Stimulated activated CD8-positive, alpha-beta memory T cell treated with anti-CD3 and anti-CD28 coated beads, Interleukin-12 subunit alpha, Interleukin-12 subunit beta, amount 100 ng/mL, for 1 hour (primary cell): ENCODE measurements around the gene CUL9.
A peak's percentile ranks its signal among the peaks of the same experiment; 100 is the strongest.
"Not testable (repeated sequence)": the region's sequence is repeated elsewhere in the genome, so short reads cannot be mapped to it uniquely, and the experiment has no call there.

Experiments
- DNase-seq: peaks from one replicate; pipeline ENCODE4 v3.0.0-alpha.2; 2020; ENCODE audit warnings: low read depth

Gene CUL9

GRCh38 chr6:43181942-43182860 is at the start of gene CUL9:
Gene CUL9 (plus strand): TSS chr6:43182196. CDS start chr6:43184311, 2,115 bp downstream.
- DNase-seq = peak; percentile 57

DNA sequence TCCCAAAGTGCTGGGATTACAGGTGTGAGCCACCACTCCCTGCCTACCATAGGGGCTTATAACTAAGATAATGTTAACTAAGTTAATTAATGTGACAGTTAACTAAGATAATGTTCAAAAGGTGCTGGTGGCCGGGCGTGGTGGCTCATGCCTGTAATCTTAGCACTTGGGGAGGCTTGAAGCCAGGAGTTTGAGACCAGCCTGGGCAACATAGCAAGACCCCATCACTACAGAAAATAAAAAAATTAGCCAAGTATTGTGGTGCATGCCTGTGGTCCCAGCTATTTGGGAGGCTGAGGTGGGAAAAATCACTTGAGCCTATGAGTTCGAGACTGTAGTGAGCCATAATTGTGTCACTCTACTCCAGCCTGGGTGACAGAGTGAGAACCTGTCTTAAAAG is 43.7 kb upstream of the CUL9 start:
- DNase-seq = no peak

DNA sequence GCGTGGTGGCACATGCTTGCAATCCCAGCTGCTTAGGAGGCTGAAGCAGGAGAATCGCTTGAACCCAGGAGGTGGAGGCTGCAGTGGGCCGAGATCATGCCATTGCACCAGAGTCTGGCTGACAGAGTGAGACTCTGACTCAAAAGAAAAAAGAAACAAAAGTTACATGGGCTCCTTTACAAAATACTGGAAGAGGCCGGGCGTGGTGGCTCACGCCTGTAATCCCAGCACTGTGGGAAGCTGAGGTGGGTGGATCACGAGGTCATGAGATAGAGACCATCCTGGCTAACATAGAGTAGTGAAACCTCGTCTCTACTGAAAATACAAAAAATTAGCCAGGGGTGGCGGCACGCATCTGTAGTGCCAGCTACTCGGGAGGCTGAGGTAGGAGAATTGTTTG is 42.0 kb upstream of the CUL9 start:
- not testable (repeated sequence) for DNase-seq

DNA sequence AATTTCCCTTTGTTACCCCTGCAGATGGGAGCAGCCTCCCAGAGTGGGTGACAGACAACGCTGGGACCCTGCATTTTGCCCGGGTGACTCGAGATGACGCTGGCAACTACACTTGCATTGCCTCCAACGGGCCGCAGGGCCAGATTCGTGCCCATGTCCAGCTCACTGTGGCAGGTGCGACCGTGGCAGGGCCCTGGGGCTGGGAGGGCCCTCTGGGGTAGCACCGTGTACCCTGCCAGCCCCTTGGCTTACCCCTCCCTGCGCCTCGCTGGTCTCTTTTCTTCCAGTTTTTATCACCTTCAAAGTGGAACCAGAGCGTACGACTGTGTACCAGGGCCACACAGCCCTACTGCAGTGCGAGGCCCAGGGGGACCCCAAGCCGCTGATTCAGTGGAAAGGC is 40.4 kb upstream of the CUL9 start:
- DNase-seq = no peak

- peak; percentile 28 for DNase-seq
Observed at GRCh38 chr6:43142101-43142500, 39.9 kb upstream of the CUL9 start.

DNA sequence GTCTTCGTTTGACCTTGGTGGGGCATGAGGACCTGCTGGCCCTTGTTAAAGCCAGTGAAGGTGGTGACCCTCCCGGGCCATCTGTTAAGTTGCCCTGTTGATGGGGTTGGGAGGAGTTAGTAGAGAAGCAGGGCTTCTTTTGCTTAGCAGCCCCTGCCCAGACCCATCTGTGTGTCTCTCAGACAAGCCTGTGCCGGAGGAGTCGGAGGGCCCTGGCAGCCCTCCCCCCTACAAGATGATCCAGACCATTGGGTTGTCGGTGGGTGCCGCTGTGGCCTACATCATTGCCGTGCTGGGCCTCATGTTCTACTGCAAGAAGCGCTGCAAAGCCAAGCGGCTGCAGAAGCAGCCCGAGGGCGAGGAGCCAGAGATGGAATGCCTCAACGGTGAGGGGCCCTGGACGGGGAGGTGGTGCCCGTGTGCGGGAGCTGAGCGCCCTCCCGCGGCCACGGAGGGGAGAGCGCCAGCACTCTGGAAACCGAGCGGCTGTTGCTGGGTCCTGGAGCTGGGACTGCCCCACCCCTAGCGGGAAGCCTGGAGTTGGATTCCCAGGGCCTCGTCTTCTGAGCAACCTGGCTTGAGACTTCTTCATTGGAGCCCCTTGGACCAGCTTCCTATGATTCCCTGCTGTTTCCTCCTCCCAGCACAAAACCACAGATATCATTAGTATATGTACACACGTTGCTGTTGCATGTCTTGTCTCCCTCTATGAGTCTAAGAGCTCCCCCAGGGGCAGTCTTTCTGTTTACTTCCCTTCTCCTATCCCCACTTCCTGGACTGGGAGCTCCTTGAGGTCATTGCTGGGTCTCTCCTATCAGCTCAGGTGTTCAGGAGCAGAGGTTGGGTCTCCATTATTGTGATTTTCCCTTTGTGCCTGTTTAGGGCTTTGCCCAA is 38.5 kb upstream of the CUL9 start:
- DNase-seq = peak; percentile 57

GRCh38 chr6:43144879-43145278 is 37.1 kb upstream of the CUL9 start:
- DNase-seq = no peak

DNA sequence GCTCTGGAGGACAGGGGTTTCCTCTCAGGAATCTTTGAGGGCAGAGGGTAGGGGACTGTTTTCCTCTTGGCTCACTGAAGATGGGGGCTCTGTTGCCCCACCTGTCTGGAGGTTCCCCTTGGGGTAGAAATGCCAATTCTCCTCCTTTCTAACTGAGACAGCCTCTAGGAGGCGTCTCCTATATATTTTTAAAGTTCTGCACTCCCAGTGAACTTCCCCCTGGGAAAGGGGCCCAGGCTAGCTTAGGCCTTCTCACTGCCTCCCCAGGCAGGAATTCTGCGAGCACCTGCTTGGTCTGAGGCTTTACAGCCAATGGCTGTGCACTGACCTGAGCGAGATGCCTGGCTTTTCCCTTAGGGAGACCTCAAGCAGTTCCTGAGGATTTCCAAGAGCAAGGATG is 35.7 kb upstream of the CUL9 start:
- no peak for DNase-seq

- DNase-seq = no peak
Observed at GRCh38 chr6:43146709-43147688, 35.0 kb upstream of the CUL9 start.

DNA sequence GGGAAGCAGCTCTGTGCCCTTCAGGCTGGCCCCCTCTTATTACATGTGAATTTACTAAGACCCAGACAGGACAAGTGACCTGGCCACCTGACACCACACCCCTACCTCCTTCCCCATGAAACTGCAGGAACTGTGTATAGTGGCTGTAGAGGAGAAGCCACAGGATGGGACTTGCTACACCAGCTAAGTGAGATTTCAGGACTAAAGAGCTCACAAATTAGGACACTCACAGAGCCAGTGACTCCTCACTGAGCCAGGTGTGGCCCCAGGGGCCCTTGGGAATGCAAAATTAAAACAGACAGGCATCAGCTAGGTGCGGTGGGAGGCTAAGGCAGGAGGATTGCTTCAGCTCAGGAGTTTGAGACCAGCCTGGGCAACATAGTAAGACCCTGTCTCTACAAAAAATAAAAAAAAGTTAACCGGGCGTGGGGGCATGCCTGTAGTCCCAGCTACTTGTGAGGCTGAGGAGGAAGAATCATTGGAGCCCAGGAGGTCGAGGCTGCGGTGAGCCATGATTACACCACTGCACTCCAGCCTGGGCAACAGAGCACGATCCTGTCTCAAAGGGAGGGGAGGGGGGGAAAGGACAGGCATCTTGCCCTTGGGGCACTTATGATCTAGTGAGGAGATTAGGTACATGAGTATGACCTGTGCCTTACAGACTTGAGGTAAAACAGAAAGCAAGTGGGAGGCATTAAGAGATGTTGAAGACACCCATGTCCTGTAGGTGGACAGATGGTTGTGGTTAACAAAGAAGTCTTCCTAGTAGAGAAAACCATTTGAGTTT is 34.1 kb upstream of the CUL9 start:
- DNase-seq = no peak

DNA sequence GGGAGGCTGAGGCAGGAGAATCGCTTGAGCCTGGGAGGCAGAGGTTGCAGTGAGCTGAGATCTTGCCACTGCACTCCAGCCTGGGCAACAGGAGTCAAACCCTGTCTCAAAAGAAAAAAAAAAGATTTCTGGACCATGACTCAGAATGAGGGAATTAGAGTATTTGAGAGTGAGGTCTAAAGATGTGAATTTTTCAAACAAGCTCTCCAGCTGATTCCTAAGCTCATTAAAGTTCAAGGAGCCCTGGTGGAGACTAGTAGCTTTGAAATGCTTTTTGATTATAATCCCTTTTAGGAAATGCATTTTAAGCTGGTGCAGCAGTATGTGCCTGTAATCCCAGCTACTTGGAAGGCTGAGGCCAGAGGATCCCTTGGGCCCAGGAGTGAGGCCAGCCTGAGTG is 32.7 kb upstream of the CUL9 start:
- no peak for DNase-seq

DNA sequence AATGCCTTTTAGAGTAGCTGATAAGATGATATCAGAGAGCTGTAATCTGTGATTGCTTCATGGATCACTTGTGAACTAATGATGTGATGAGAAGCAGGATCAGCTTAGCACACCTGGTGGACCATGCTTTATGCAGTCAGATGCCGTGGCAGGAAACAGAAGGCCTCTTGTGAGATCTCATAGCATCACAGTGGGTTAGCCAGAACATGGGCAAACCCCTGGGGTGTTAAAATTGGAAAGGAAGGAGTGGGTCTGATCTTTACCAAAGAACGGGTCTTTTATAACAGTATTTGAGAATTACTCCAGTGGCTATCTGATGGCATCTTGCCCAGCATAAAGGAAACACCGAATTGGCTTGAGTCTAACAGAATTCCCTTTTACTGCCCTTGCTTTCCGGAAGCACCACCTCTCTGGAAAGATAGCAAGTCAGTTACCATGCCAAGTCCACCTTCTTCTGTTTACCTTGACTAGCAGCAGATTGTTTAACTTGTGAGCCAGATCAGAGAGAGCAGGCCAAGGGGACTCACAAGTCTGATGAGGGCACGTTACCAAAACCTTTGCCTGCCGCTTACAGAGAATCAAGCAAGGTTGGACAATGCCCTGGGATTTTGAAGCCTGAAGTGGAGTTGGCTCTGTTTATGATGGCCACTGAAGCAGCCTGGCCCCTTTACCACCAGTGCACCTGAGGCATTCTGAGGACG is 31.8 kb upstream of the CUL9 start:
- no peak for DNase-seq

- no peak for DNase-seq
Observed at GRCh38 chr6:43159599-43159998, 22.4 kb upstream of the CUL9 start.

GRCh38 chr6:43163899-43164298 is 18.1 kb upstream of the CUL9 start:
- no peak for DNase-seq

GRCh38 chr6:43170417-43170930 is 11.5 kb upstream of the CUL9 start:
- DNase-seq = no peak

- peak; percentile 98 for DNase-seq
Observed at GRCh38 chr6:43170931-43171706, 10.9 kb upstream of the CUL9 start, which contains the start of gene SRF. Gene SRF (plus strand): TSS chr6:43171269. CDS start chr6:43171657, 388 bp downstream.

GRCh38 chr6:43171707-43172103 is 10.3 kb upstream of the CUL9 start:
- no peak for DNase-seq

DNA sequence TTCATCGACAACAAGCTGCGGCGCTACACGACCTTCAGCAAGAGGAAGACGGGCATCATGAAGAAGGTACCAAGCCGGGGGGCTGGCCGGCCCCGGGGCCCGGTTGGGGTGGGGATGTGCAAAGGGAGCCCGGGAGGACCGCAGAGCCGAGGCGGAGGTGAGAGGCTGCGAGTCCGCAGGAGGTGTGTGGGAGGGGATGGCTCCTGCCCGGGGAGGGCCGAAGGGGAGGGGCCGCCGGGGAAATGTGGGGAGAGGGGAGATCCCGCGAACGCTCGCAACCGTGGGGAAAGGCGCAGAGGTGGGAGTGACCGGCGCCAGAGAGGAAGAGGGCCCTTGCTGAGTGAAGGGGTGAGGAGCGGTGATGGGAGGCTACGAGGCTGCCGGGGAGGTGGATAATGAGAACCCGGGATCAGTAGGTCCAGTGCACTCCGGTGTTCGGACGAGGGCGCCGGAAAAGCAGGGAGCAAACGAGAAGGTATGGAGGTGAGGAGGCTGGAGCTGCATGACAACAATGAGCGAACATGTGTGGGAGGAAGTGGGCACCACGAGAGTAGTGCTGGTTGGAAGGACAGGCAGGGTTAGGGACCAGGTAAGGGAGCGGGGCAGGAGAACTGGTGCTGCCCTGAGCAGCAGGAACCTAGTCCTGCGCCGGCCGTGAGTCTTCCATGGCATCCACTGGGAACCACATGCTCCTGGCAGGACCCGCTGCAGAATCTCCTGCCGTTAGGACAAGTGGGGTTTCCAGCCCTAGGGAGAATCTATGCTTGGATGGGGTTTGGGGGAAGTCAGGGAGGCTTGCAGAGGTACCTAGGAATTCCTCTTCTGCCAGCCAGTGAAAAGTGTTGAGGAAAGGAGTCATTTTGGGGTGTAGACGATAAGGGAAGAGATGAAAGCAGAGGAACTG is 9.6 kb upstream of the CUL9 start:
- no peak for DNase-seq
